ENCODE results near the gene GON7. TPM values are rescaled to one million over a fixed set of nuclear protein-coding genes. Genes with fewer than 3 reads are reported as not detected.
"Not testable (repeated sequence)": the region's sequence is repeated elsewhere in the genome, so short reads cannot be mapped to it uniquely, and the experiment has no call there.

Gene GON7
- total RNA-seq, 1 donor from 2014 or later = 5.4 TPM

DNA sequence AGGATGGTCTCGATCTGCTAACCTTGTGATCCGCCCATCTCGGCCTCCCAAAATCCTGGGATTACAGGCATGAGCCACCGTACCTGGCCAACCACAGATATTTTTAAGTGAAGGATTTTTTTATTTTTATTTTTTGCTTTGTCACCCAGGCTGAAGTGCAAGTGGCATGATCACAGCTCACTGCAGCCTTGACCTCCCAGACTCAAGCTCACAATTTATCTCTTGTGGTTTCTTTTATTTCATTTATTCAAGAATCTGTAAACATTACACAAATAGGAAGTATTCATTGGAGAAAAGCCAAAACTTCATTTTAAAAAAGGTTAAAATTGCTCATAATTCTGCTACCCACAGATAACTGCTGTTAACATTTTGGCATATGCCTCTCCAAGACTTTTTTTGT lies 35.5 kb downstream of the GON7 start:
- Histone ChIP-seq H3K36me3 (ENCODE audit: insufficient read depth, low read length) (no peaks in the 10 kb centered on the region), H3K79me2 (ENCODE audit: insufficient read depth, low read length) (no peaks in the 10 kb centered on the region), H3K27ac (ENCODE audit: low read depth, low read length) (no peak overlapping the region), H2AFZ (ENCODE audit: low read depth, low read length) (no peak overlapping the region), H4K20me1 (ENCODE audit: insufficient read depth, low read length) (no peaks in the 10 kb centered on the region), H3K9me3 (ENCODE audit: insufficient read depth, low read depth, low read length) (no peaks in the 10 kb centered on the region), H3K4me3 (ENCODE audit: insufficient read depth, low read depth, low read length) (no peak overlapping the region), H3K4me1 (ENCODE audit: insufficient read depth, low read length) (peaks cover 3% of the 10 kb centered on the region), H3K27me3 (ENCODE audit: insufficient read depth, low read length) (peaks cover 2% of the 10 kb centered on the region), H3K4me2 (ENCODE audit: low read length) (no peak overlapping the region), H3K9ac (ENCODE audit: low read length) (no peak overlapping the region)
- TF ChIP-seq, protein P1, sequence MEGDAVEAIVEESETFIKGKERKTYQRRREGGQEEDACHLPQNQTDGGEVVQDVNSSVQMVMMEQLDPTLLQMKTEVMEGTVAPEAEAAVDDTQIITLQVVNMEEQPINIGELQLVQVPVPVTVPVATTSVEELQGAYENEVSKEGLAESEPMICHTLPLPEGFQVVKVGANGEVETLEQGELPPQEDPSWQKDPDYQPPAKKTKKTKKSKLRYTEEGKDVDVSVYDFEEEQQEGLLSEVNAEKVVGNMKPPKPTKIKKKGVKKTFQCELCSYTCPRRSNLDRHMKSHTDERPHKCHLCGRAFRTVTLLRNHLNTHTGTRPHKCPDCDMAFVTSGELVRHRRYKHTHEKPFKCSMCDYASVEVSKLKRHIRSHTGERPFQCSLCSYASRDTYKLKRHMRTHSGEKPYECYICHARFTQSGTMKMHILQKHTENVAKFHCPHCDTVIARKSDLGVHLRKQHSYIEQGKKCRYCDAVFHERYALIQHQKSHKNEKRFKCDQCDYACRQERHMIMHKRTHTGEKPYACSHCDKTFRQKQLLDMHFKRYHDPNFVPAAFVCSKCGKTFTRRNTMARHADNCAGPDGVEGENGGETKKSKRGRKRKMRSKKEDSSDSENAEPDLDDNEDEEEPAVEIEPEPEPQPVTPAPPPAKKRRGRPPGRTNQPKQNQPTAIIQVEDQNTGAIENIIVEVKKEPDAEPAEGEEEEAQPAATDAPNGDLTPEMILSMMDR (IDR thresholded peaks at IDR 0.05; ENCODE audit: insufficient read depth, low read depth, low read length) = no peak
- no peak for TF ChIP-seq EZH2 (IDR thresholded peaks at IDR 0.05; ENCODE audit: insufficient read depth, low read length)
- DNase-seq (ENCODE audit: low read depth) = no peak
- Mint-ChIP-seq H3K27ac (ENCODE audit: unreplicated experiment) (no peak overlapping the region), H3K9me3 (ENCODE audit: unreplicated experiment) (no peaks in the 10 kb centered on the region), H3K27me3 (ENCODE audit: low read depth, unreplicated experiment) (peaks cover 5% of the 10 kb centered on the region), H3K4me3 (ENCODE audit: unreplicated experiment) (no peak overlapping the region), H3K36me3 (ENCODE audit: low read depth, unreplicated experiment) (no peaks in the 10 kb centered on the region), H3K4me1 (ENCODE audit: low read depth, unreplicated experiment) (no peaks in the 10 kb centered on the region)
- FAIRE-seq = no peak

GRCh38 chr14:93170141-93170540 lies 36.7 kb downstream of the GON7 start:
- not testable (repeated sequence) for H3K79me2 ChIP-seq (ENCODE audit: insufficient read depth, low read length); H3K4me2 ChIP-seq (ENCODE audit: low read length); H3K4me3 ChIP-seq (ENCODE audit: insufficient read depth, low read depth, low read length); H3K4me3 Mint-ChIP-seq (ENCODE audit: unreplicated experiment); H3K4me1 Mint-ChIP-seq (ENCODE audit: low read depth, unreplicated experiment); H3K4me1 ChIP-seq (ENCODE audit: insufficient read depth, low read length); H3K9me3 ChIP-seq (ENCODE audit: insufficient read depth, low read depth, low read length); H4K20me1 ChIP-seq (ENCODE audit: insufficient read depth, low read length); H3K36me3 ChIP-seq (ENCODE audit: insufficient read depth, low read length); H3K27me3 ChIP-seq (ENCODE audit: insufficient read depth, low read length); H3K9me3 Mint-ChIP-seq (ENCODE audit: unreplicated experiment); H2AFZ ChIP-seq (ENCODE audit: low read depth, low read length); H3K27ac Mint-ChIP-seq (ENCODE audit: unreplicated experiment); H3K27me3 Mint-ChIP-seq (ENCODE audit: low read depth, unreplicated experiment); H3K36me3 Mint-ChIP-seq (ENCODE audit: low read depth, unreplicated experiment); DNase-seq (ENCODE audit: low read depth); H3K27ac ChIP-seq (ENCODE audit: low read depth, low read length); FAIRE-seq; H3K9ac ChIP-seq (ENCODE audit: low read length)

DNA sequence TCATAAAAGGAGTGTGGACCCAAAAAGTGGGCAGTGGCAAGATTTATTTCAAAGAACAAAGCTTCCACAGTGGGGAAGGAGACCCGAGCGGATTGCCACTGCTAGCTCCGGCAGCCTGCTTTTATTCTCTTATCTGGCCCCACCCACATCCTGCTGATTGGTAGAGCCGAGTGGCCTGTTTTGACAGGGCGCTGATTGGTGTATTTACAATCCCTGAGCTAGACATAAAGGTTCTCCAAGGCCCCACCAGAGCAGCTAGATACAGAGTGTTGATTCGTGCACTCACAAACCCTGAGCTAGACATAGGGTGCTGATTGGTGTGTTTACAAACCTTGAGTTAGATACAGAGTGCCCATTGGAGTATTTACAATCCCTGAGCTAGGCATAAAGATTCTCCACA lies 37.2 kb downstream of the GON7 start:
- H3K27ac Mint-ChIP-seq (ENCODE audit: unreplicated experiment); H4K20me1 ChIP-seq (ENCODE audit: insufficient read depth, low read length); H3K27ac ChIP-seq (ENCODE audit: low read depth, low read length); H3K9me3 ChIP-seq (ENCODE audit: insufficient read depth, low read depth, low read length); H3K4me3 Mint-ChIP-seq (ENCODE audit: unreplicated experiment); H2AFZ ChIP-seq (ENCODE audit: low read depth, low read length); H3K36me3 Mint-ChIP-seq (ENCODE audit: low read depth, unreplicated experiment); H3K4me1 ChIP-seq (ENCODE audit: insufficient read depth, low read length); H3K27me3 ChIP-seq (ENCODE audit: insufficient read depth, low read length); H3K9ac ChIP-seq (ENCODE audit: low read length); H3K4me1 Mint-ChIP-seq (ENCODE audit: low read depth, unreplicated experiment); H3K9me3 Mint-ChIP-seq (ENCODE audit: unreplicated experiment); DNase-seq (ENCODE audit: low read depth); H3K79me2 ChIP-seq (ENCODE audit: insufficient read depth, low read length); H3K4me2 ChIP-seq (ENCODE audit: low read length); H3K27me3 Mint-ChIP-seq (ENCODE audit: low read depth, unreplicated experiment); FAIRE-seq; H3K4me3 ChIP-seq (ENCODE audit: insufficient read depth, low read depth, low read length); H3K36me3 ChIP-seq (ENCODE audit: insufficient read depth, low read length): not testable (repeated sequence)

DNA sequence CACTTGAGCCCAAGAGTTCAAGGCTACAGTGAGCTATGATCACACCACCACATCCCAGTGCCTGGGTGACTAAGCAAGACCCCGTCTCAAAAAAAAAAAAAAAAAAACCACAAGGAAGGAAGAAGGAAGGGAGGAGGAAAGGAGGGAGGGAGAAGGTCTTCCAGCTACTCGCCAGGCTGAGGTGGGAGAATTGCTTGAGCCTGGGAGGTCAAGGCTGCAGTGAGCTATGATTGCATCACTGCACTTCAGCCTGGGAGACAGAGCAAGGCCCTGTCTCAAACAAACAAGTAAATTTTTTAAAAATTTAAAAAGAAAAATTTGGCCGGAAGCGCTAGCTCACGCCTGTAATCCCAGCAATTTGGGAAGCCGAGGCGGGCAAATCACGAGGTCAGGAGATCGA lies 38.3 kb downstream of the GON7 start:
- not testable (repeated sequence) for H3K4me3 ChIP-seq (ENCODE audit: insufficient read depth, low read depth, low read length); DNase-seq (ENCODE audit: low read depth); H3K27me3 Mint-ChIP-seq (ENCODE audit: low read depth, unreplicated experiment); H3K36me3 ChIP-seq (ENCODE audit: insufficient read depth, low read length); H3K4me1 Mint-ChIP-seq (ENCODE audit: low read depth, unreplicated experiment); H3K27ac ChIP-seq (ENCODE audit: low read depth, low read length); FAIRE-seq; H3K9me3 ChIP-seq (ENCODE audit: insufficient read depth, low read depth, low read length); H3K9ac ChIP-seq (ENCODE audit: low read length); H3K4me3 Mint-ChIP-seq (ENCODE audit: unreplicated experiment); H3K27ac Mint-ChIP-seq (ENCODE audit: unreplicated experiment); H3K4me1 ChIP-seq (ENCODE audit: insufficient read depth, low read length); H4K20me1 ChIP-seq (ENCODE audit: insufficient read depth, low read length); H3K4me2 ChIP-seq (ENCODE audit: low read length); H3K27me3 ChIP-seq (ENCODE audit: insufficient read depth, low read length); H2AFZ ChIP-seq (ENCODE audit: low read depth, low read length); H3K79me2 ChIP-seq (ENCODE audit: insufficient read depth, low read length); H3K36me3 Mint-ChIP-seq (ENCODE audit: low read depth, unreplicated experiment); H3K9me3 Mint-ChIP-seq (ENCODE audit: unreplicated experiment)

- H3K36me3 Mint-ChIP-seq (ENCODE audit: low read depth, unreplicated experiment); H3K9ac ChIP-seq (ENCODE audit: low read length); H3K9me3 Mint-ChIP-seq (ENCODE audit: unreplicated experiment); FAIRE-seq; H3K4me1 ChIP-seq (ENCODE audit: insufficient read depth, low read length); H3K27me3 Mint-ChIP-seq (ENCODE audit: low read depth, unreplicated experiment); H3K4me2 ChIP-seq (ENCODE audit: low read length); H3K27me3 ChIP-seq (ENCODE audit: insufficient read depth, low read length); H3K36me3 ChIP-seq (ENCODE audit: insufficient read depth, low read length); H3K27ac Mint-ChIP-seq (ENCODE audit: unreplicated experiment); H3K27ac ChIP-seq (ENCODE audit: low read depth, low read length); H3K4me3 Mint-ChIP-seq (ENCODE audit: unreplicated experiment); H3K4me3 ChIP-seq (ENCODE audit: insufficient read depth, low read depth, low read length); H3K4me1 Mint-ChIP-seq (ENCODE audit: low read depth, unreplicated experiment); H3K79me2 ChIP-seq (ENCODE audit: insufficient read depth, low read length); DNase-seq (ENCODE audit: low read depth); H4K20me1 ChIP-seq (ENCODE audit: insufficient read depth, low read length); H2AFZ ChIP-seq (ENCODE audit: low read depth, low read length); H3K9me3 ChIP-seq (ENCODE audit: insufficient read depth, low read depth, low read length): not testable (repeated sequence)
Measured at GRCh38 chr14:93165271-93166265, 41.3 kb downstream of the GON7 start.

Measured in astrocyte (in vitro differentiated cells and primary cell).